HFF-Myc (cell line): ENCODE data around the gene ZNF423.

Experiments
- DNase-seq: peaks from one replicate; pipeline ENCODE4 v3.0.0-alpha.2; 2011; ENCODE audit warnings: low read depth; ENCODE audit errors: extremely low read depth
- H3K4me3 ChIP-seq: replicated peaks from 2 replicates; pipeline ENCODE4 v1.5.1; 2011; ENCODE audit warnings: low read depth, mild to moderate bottlenecking, control low read depth, low read length
- CTCF ChIP-seq: IDR thresholded peaks from 2 replicates; pipeline ENCODE4 v1.5.1; 2012; ENCODE audit warnings: mild to moderate bottlenecking, low read depth, low read length, control low read depth; ENCODE audit errors: missing control alignments

Gene ZNF423

DNA sequence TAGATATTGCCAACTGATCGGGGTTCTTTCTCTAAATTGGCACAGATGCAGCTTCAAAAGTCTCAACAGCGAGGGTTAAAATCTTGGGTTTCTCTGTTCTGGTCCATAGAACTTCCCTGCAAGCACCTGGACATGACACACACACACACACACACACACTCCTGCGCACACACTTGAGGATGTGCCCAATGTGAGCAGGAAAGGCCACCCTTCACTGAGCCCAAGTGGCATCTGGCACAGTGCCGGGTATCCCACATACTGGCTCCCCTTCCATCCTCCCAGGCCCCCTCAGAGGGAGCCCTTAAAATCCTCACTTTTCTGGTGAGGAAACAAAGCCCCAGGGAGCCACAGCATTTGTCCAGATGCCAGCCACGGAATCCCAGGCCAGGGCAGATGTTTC is 55.5 kb downstream of the ZNF423 start:
- no peak for DNase-seq
- no peak overlapping the region for H3K4me3 ChIP-seq
- no peak for TF ChIP-seq CTCF

DNA sequence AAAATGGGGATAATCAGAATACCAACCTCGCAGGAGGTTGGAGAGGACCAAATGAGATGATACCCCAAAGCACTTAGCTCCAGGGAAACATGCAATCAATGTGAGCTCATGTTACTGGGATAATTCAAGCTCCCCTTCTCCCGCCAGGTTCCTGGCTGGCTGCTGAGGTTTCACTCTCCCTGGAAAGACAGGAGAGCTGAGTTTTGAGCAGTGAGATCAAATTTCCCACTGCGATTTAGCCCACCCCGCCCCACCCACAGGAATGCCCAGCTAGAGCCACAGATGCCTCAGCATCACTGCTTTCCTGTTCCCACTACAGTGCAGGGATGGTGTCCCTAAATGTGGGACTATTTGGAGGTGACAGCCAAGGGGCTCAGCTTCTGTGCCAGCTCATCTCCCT is 56.7 kb downstream of the ZNF423 start:
- DNase-seq = no peak
- no peak overlapping the region for H3K4me3 ChIP-seq
- no peak for TF ChIP-seq CTCF

DNA sequence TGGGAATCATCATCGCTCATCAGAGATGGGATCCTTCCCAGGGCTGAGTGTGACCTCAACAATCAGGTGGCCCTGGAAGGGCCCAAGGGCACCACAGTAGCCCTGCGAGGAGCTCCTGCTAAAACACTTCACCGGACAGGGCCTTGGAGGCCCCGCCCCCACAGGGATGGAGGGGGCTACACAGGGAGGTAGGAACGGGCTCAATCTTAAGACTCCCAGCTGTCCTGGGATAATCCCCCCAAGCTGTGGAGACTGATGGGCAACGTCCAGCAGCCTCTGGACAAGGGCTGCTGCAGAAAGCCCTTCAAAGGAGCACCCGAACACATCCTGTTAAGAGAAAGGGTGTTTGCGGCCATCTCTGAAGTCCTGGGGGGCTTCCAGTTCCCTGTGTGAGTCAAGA is 60.4 kb downstream of the ZNF423 start:
- no peak for DNase-seq
- no peak overlapping the region for H3K4me3 ChIP-seq
- no peak for TF ChIP-seq CTCF

DNA sequence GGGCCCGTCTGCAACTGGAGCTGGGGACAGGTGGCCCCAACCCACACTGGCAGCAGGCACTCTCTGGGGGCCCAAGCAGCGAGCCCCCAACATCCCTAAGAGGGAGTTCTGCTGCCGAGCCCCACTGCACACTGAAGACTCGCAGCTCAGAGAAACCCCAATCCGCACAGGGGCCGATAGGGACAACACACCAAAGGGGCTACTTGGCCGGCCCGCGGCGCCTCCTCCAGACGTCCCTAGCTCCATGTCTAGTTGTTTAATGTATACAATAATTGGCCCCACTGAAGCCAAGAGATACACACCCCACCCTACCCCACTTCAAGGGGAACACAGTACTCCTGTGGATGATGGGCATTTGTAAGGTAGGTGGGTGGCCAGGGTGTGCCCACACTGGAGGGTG is 62.7 kb downstream of the ZNF423 start:
- H3K4me3 ChIP-seq = no peak overlapping the region
- no peak for TF ChIP-seq CTCF
- no peak for DNase-seq

DNA sequence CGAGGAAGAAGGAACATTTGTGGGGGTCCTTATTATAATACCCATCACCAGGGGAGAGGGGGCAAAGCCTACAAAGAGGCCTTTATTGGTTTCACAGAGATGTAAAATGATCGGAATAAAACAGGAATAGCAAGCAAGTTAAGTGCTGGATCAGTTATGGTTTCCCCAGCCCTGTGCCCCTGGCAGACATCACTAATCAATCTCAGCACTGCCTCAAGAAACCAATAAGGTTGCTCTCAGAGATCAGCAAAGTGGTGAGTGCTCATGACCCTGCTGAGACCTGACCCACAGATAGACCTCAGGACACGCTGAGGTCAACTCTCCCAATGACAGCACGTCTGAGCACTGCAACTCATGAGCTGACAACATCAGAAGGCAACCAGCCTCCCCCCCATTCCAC is 66.3 kb downstream of the ZNF423 start:
- TF ChIP-seq CTCF = no peak
- H3K4me3 ChIP-seq = no peak overlapping the region
- no peak for DNase-seq

DNA sequence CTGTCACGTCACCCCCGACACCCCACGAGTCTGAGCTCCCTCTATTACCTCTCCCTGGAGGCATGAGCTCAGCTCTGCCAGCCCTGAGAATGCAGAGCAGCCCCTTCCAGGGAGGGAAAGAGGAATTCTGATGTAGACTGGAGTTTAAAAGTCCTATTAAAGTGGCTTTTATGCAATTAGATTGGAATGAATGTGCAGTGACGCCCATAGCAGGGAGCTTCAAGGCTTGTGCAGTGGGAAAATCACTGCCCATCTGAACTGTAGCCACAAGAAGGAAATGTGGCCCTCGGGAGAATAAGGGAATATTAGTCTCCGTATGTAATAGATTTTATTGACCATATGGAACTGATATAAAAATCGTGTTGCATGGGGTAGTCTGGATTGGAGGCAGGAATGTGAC is 66.9 kb downstream of the ZNF423 start:
- DNase-seq = no peak
- no peak for TF ChIP-seq CTCF
- no peak overlapping the region for H3K4me3 ChIP-seq

DNA sequence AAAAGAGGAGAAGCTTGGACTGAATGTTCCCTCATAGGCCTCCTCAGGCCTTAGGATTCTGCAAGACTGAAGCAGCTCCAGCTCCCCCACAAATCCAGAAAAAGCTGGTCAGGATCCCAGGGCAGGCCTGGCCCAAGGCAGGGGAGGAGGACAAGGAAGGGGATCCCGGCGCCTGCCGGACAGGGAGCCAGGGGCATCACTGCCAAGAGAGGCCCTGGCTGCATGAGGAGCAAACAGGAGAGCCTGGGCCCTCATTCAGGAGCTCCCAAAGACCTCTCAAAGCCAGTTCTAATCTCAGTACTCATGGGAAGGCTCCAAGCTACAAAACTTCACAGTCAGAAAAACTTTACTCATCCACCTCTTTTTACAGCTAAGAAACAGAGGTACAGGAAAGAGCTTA is 67.3 kb downstream of the ZNF423 start:
- no peak for DNase-seq
- no peak for TF ChIP-seq CTCF
- H3K4me3 ChIP-seq = no peak overlapping the region
